AML-193 (cell line): Measurements from ENCODE around the gene IMPG2.
A peak's percentile ranks its signal among the peaks of the same experiment; 100 is the strongest.

ENCODE experiments used
- DNase-seq, 2 experiments: peaks; one replicate each; lab custom pipeline; 2025; lab: John Stamatoyannopoulos, UW

The IMPG2 gene

GRCh38 chr3:101240719-101241399 is 79.5 kb downstream of the IMPG2 start:
- no peak for DNase-seq

DNA sequence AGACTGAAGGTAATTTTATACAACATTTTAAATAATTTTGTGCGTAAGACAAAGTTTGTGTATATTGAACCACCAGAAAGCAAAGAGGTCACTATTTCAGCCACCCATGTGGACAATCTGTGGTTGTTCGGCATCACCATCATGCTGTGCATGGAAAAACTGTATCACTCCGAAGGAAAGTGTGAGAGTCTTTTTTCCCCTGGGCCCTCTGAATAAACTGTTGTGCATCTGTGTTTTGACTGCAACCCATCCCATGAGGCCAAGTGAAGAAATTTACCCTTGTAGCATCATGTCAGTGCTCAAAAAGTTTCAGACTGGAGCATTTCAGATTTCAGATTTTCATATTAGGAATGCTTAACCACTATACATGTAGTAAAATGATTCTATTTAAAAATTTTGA is 85.3 kb downstream of the IMPG2 start:
- no peak for DNase-seq

DNA sequence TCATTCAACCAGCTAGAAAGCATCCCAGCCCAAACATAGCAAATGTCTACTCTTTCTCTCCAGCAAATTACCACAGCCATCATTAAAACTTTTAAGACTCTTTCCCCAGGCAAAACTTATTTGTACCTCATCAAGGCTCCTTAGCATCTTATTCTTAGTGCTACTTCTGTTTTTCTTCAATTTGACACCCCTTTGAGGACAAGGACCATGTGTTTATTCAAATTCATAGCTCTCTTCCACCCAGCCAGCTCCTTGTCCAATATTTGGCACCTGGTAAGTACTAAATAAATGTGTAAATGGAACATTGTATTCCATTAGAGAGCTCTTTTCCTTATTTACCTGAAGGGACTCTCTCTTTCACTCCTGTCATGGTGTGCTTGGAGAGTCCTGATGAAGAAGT is 89.8 kb downstream of the IMPG2 start:
- no peak for DNase-seq

DNA sequence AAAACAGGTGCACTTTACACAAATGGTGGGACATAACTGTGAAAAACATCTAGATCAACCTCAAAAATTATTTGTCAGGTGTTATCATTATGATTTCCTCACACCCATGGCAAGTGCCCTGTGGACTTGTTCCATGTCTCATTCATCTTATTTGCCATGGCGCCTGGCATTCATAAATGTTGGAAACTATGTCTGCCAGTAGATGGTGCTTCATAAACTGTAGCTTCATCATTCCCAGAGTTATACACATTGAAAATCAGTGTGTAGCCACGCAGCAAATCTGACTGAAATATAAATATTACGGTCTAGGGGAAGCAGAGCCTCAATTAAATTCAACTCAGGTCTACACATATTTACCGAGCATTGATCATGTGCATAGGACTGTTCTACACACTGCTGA is 90.7 kb downstream of the IMPG2 start:
- no peak for DNase-seq

GRCh38 chr3:101228441-101228840 is 91.9 kb downstream of the IMPG2 start:
- DNase-seq, result no peak

DNA sequence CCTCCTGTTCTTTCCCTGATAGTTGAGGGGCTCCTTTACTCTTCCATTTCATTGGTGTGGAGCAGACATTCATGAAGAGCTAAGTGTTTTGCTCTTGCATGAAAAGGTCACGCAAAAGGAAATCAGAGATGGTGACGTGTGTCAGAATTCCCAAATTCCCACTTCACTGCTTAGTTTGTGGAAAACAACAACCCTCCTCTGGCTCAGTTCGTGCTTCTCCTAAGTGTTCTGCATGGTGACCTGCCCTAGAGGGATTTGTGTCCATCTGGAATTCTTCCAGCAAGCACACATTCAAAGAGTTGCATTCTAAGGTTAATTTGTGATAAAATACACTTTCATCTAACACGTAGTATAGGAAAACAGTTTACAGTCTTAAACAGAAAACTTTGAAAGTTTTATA is 95.6 kb downstream of the IMPG2 start:
- no peak for DNase-seq

GRCh38 chr3:101223016-101223415 is 97.4 kb downstream of the IMPG2 start:
- DNase-seq, result no peak

DNA sequence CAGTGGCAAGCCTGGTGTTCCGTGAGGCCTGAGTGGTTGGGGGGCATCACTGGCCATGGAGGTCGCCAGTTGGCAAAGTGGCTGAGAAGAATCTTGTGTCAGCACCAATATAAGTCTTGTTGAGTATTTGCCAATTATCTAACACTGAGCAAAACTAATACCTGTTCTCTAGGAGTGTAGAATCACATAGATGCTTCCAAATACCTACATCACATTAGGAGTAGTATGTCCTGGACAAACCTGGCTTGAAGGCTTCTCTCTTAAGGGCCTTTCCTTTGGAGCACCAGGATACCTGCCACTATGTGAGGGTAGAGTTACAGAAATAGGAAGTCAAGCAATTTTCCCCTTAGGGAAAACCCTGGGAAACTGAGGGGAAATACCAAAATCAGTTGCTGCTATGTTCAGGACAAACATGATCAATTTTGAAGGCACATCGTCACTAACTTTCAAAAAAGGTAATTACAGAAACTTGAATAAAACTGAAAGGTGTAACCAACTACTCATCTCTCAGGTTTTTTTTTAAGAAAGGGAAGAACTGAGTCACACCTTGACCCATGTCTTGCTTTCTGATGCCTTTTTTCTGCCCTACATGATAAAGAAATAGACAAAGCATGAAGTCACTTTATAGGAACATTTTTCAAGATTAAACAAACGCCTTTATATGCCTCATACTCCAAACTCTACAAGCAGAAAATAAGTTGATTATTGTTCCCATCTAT is 100.4 kb downstream of the IMPG2 start:
- DNase-seq, result no peak

DNA sequence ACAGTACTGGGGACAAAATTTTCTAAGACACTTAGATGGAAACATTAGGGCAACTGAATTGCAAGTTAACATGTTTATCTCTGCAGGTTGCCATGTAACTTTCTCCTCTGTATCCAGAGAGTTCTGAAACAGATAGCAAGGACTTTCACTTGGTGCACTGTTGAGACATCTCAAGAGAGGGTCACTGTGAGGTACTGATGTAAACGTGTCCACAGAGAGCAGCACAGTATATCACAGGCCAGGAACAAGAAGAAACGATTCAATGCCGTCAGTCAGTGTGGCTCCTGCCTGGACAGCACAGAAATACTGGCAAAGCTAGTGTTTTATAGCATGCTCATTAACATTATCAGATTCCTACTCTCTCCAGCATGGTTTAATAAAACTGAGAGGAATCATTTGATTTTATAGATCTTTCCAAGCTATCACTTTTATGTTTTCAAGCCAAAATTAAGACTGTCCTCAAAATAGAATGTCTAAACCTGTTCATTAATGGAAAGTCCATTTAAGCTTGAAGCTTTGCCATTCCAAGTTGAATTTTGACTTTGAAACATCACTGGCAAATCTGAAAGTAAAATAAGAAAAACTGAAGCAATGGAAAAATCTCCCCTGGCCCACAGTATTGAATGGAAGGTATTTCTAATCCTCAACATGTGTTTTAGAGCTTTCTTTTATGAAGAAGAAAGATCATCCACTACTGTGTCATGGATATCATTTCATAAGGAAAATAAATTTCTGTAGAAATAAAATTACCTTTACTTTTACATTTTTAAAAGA is 102.7 kb downstream of the IMPG2 start:
- no peak for DNase-seq

GRCh38 chr3:101216710-101217465 is 103.5 kb downstream of the IMPG2 start:
- DNase-seq, result no peak

GRCh38 chr3:101212730-101213129 is 107.6 kb downstream of the IMPG2 start:
- DNase-seq, result peak; percentile 13 to 16

DNA sequence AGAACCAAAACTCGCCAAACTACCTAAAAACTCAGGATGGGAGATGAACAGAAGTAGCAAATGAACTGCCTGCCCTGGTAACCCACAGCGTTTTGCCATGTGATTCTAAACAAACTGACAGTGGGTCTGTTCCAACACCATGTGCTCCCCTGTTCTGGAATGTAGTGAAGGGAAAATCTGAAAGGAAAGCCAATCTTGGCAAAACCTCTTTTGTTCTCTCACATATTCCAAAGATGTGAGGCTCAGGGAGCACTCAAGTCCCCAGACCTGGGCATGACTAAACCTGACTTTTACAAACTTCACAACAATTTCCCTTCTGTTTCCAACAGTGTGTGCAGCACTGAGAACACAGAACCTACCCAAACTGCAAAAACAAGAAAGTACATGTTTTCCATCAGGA is 116.1 kb downstream of the IMPG2 start:
- no peak for DNase-seq

- no peak for DNase-seq
Measured at GRCh38 chr3:101203411-101203810, 117.0 kb downstream of the IMPG2 start.

GRCh38 chr3:101202640-101203039 is 117.7 kb downstream of the IMPG2 start:
- DNase-seq, result peak in 1 of 2 experiments; percentile 2

- DNase-seq, result no peak
Measured at GRCh38 chr3:101200461-101200860, 119.9 kb downstream of the IMPG2 start.

- peak in 1 of 2 experiments; percentile 15 for DNase-seq
Measured at GRCh38 chr3:101195951-101196713, 124.2 kb downstream of the IMPG2 start.

GRCh38 chr3:101194392-101194791 is 126.0 kb downstream of the IMPG2 start:
- DNase-seq, result no peak

DNA sequence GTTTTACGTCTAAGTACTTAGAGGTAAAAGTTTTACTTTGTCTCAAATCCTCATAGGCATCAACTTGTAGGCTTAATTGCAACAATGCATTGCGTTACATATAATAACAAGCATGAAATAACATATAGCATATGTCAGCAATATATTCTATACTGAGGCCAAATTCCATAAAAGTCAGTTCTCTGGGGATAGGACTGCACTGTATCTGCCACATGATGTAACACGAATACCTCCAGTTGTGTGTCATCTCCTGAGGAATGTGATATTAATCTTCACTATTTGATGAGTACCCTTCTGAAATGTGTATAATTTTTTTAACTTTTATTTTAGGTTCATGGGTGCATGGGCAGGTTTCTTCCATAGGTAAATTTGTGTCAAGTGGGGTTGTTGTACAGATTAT is 126.4 kb downstream of the IMPG2 start:
- DNase-seq, result no peak

GRCh38 chr3:101189796-101190195 is 130.6 kb downstream of the IMPG2 start:
- no peak for DNase-seq

DNA sequence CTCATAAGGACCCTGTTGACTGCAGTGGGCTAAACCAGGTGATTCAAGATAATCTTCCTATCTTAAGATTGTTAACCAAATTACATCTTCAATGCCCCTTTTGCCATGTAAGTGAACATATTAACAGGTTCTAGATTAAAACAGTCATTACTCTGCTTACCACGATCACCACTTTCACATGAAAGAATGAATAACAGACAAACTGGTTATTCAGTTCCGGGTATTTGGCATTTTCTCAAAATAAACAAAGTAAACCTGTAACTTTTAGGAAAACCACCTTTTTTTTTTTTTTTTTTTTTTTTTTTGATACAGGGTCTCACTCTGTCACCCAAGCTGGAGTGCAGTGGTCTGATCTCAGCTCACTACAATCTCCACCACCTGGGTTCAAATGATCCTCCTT is 131.2 kb downstream of the IMPG2 start:
- no peak for DNase-seq

- no peak for DNase-seq
Measured at GRCh38 chr3:101185341-101185740, 135.0 kb downstream of the IMPG2 start.
